BLaER1 (cell line): ENCODE data around the gene ZNFX1.
A peak's percentile ranks its signal among the peaks of the same experiment; 100 is the strongest.

Experiments used
- H3K27ac ChIP-seq: shearing (Covaris generic); formaldehyde crosslinking; 2 replicates; pipeline ENCODE4 v1.8.1; 2022
- H3K27me3 ChIP-seq: shearing (Covaris generic); formaldehyde crosslinking; 2 replicates; pipeline ENCODE4 v1.8.1; 2022
- H3K36me3 ChIP-seq: shearing (Covaris generic); formaldehyde crosslinking; 2 replicates; pipeline ENCODE4 v1.8.1; 2022
- H3K4me1 ChIP-seq: shearing (Covaris generic); formaldehyde crosslinking; 2 replicates; pipeline ENCODE4 v1.8.1; 2022
- H3K4me2 ChIP-seq: shearing (Covaris generic); formaldehyde crosslinking; 2 replicates; pipeline ENCODE4 v1.8.1; 2022
- H3K4me3 ChIP-seq: shearing (Covaris generic); formaldehyde crosslinking; 2 replicates; pipeline ENCODE4 v1.8.1; 2022
- H3K9ac ChIP-seq: shearing (Covaris generic); formaldehyde crosslinking; 2 replicates; pipeline ENCODE4 v1.8.1; 2022
- H3K9me3 ChIP-seq: shearing (Covaris generic); formaldehyde crosslinking; 2 replicates; pipeline ENCODE4 v1.8.1; 2022
- H4K20me1 ChIP-seq: shearing (Covaris generic); formaldehyde crosslinking; 2 replicates; pipeline ENCODE4 v1.8.1; 2022
- Cebpa-rat ChIP-seq: shearing (Covaris generic); IDR thresholded peaks from 2 replicates; pipeline ENCODE4 v1.8.1; 2022

The ZNFX1 gene

GRCh38 chr20:49293122-49293521, 15.3 kb upstream of the ZNFX1 start:
- no peaks in the 10 kb centered on the region for H3K27me3 ChIP-seq
- H3K9me3 ChIP-seq, result peaks cover 15% of the 10 kb centered on the region
- no peak overlapping the region for H3K9ac ChIP-seq
- H3K27ac ChIP-seq, result no peak overlapping the region
- no peak overlapping the region for H3K4me2 ChIP-seq
- peaks cover 86% of the 10 kb centered on the region for H3K36me3 ChIP-seq
- H4K20me1 ChIP-seq, result peaks cover 50% of the 10 kb centered on the region
- no peak overlapping the region for H3K4me3 ChIP-seq
- H3K4me1 ChIP-seq, result peaks cover 9% of the 10 kb centered on the region
- TF ChIP-seq Cebpa-rat, result no peak

DNA sequence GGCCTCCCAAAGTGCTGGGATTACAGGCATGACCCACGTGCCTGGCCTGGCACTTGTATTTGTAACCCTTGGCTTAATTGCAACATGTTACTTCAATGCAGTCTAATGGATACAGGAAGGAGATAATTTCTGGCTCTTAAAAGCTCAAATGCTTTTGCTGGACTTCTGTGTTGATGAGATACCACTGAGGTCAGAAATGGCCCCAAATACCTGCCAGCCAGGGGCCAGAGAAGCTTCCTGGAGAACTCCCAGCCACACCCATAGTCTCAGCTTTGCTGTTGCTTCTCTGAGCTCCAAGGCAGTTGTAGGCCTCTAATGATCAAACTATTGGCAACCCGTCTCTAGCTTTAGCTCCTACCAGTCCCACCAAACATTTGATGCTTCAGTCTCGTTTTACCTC, 14.2 kb upstream of the ZNFX1 start:
- H3K4me3 ChIP-seq, result no peak overlapping the region
- no peak overlapping the region for H3K9ac ChIP-seq
- H3K36me3 ChIP-seq, result peaks cover 97% of the 10 kb centered on the region
- no peak for TF ChIP-seq Cebpa-rat
- H4K20me1 ChIP-seq, result peaks cover 61% of the 10 kb centered on the region
- H3K4me2 ChIP-seq, result no peak overlapping the region
- H3K27ac ChIP-seq, result no peak overlapping the region
- H3K27me3 ChIP-seq, result no peaks in the 10 kb centered on the region
- no peaks in the 10 kb centered on the region; the same call in 1 of the 2 replicates for H3K4me1 ChIP-seq
- H3K9me3 ChIP-seq, result peaks cover 21% of the 10 kb centered on the region

GRCh38 chr20:49291200-49291599, 13.3 kb upstream of the ZNFX1 start:
- Histone ChIP-seq H3K27ac (no peak overlapping the region), H3K36me3 (peaks cover 97% of the 10 kb centered on the region), H3K9ac (no peak overlapping the region)

GRCh38 chr20:49290608-49291191, 12.8 kb upstream of the ZNFX1 start:
- Histone ChIP-seq H3K4me2 (no peak overlapping the region), H3K27ac (no peak overlapping the region), H3K9me3 (peaks cover 34% of the 10 kb centered on the region), H3K4me3 (no peak overlapping the region), H3K4me1 (no peaks in the 10 kb centered on the region; the same call in 1 of the 2 replicates), H3K27me3 (no peaks in the 10 kb centered on the region), H3K36me3 (peaks cover 97% of the 10 kb centered on the region), H3K9ac (no peak overlapping the region), H4K20me1 (peaks cover 75% of the 10 kb centered on the region)
- no peak for TF ChIP-seq Cebpa-rat

More at GRCh38 chr20:49291200-49291599, 13.3 kb upstream of the ZNFX1 start:
- Histone ChIP-seq H3K4me3 (no peak overlapping the region), H3K9me3 (peaks cover 29% of the 10 kb centered on the region), H3K27me3 (no peaks in the 10 kb centered on the region), H3K4me2 (no peak overlapping the region), H4K20me1 (peaks cover 70% of the 10 kb centered on the region), H3K4me1 (no peaks in the 10 kb centered on the region)
- TF ChIP-seq Cebpa-rat, result no peak

- Histone ChIP-seq H3K27me3 (no peaks in the 10 kb centered on the region), H3K9me3 (peaks cover 51% of the 10 kb centered on the region), H3K9ac (no peak overlapping the region), H3K27ac (no peak overlapping the region), H3K4me1 (peaks cover 6% of the 10 kb centered on the region; the same call in 1 of the 2 replicates), H3K36me3 (peaks cover 97% of the 10 kb centered on the region), H3K4me2 (no peak overlapping the region), H3K4me3 (no peak overlapping the region), H4K20me1 (peaks cover 91% of the 10 kb centered on the region)
- no peak for TF ChIP-seq Cebpa-rat
These were observed 11.2 kb upstream of the ZNFX1 start for GRCh38 chr20:49288784-49289696.

GRCh38 chr20:49288250-49288751, 10.4 kb upstream of the ZNFX1 start:
- no peak overlapping the region for H3K9ac ChIP-seq
- H3K9me3 ChIP-seq, result peaks cover 58% of the 10 kb centered on the region
- no peak for TF ChIP-seq Cebpa-rat
- no peaks in the 10 kb centered on the region for H3K27me3 ChIP-seq
- H4K20me1 ChIP-seq, result peaks cover 98% of the 10 kb centered on the region
- H3K36me3 ChIP-seq, result peaks cover 99% of the 10 kb centered on the region
- peaks cover 14% of the 10 kb centered on the region; the same call in 1 of the 2 replicates for H3K4me1 ChIP-seq
- H3K27ac ChIP-seq, result no peak overlapping the region
- H3K4me3 ChIP-seq, result no peak overlapping the region
- H3K4me2 ChIP-seq, result no peak overlapping the region

- peaks cover 100% of the 10 kb centered on the region for H4K20me1 ChIP-seq
- peaks cover 100% of the 10 kb centered on the region for H3K36me3 ChIP-seq
- peaks cover 20% of the 10 kb centered on the region for H3K4me1 ChIP-seq
- no peak overlapping the region for H3K9ac ChIP-seq
- peaks cover 58% of the 10 kb centered on the region for H3K9me3 ChIP-seq
- H3K4me3 ChIP-seq, result no peak overlapping the region
- H3K27ac ChIP-seq, result no peak overlapping the region
- no peak overlapping the region for H3K4me2 ChIP-seq
- no peaks in the 10 kb centered on the region for H3K27me3 ChIP-seq
- TF ChIP-seq Cebpa-rat, result no peak
These were observed 9.8 kb upstream of the ZNFX1 start for GRCh38 chr20:49287555-49288249.

GRCh38 chr20:49286689-49287551, 9.1 kb upstream of the ZNFX1 start:
- H3K4me1 ChIP-seq, result peaks cover 28% of the 10 kb centered on the region
- peaks cover 100% of the 10 kb centered on the region for H3K36me3 ChIP-seq
- TF ChIP-seq Cebpa-rat, result no peak
- H3K27me3 ChIP-seq, result no peaks in the 10 kb centered on the region
- no peak overlapping the region for H3K27ac ChIP-seq
- H3K4me2 ChIP-seq, result no peak overlapping the region
- peak overlapping the region; percentile 82 for H3K4me3 ChIP-seq
- peaks cover 58% of the 10 kb centered on the region for H3K9me3 ChIP-seq
- H4K20me1 ChIP-seq, result peaks cover 100% of the 10 kb centered on the region
- no peak overlapping the region for H3K9ac ChIP-seq
